Panc1 (cell line): ENCODE data around the gene FBXO24. TPM values are rescaled to one million over a fixed set of nuclear protein-coding genes. Genes with fewer than 3 reads are reported as not detected.
A peak's percentile ranks its signal among the peaks of the same experiment; 100 is the strongest.

ENCODE experiments used
- ATAC-seq: fragments of 200-7000 bp; cut with Tn5 transposase; 2 replicates; pipeline ENCODE4 v1.9.1; 2020; ENCODE audit warnings: mild to moderate bottlenecking, moderate library complexity
- BruUV-seq: library from RNA; stranded (reverse); fragments of 400-500 nt; replicated peaks from 2 replicates; lab custom pipeline; 2021; lab: Mats Ljungman, UMichigan
- CTCF ChIA-PET: fragments of 300-600 bp; sonication (Branson Sonifier 250); formaldehyde crosslinking; loops from one replicate; lab custom pipeline; 2022; ENCODE audit warnings: antibody characterized with exemption; lab: Charles Lee
- POLR2A ChIA-PET: fragments of 300-600 bp; sonication (Branson Sonifier 250); formaldehyde crosslinking; loops from one replicate; lab custom pipeline; 2022; ENCODE audit warnings: antibody characterized with exemption; lab: Charles Lee
- DNase-seq: peaks from one replicate; pipeline ENCODE4 v3.0.0-alpha.2; 2010; ENCODE audit warnings: low read depth, low spot score
- H3K27ac ChIP-seq: 2 replicates; pipeline ENCODE4 v1.5.1; 2011; ENCODE audit warnings: mild to moderate bottlenecking, low read length, inconsistent platforms
- H3K27me3 ChIP-seq: fragments of 200-500 bp; sonication (Bioruptor generic); 2 replicates; pipeline ENCODE4 v1.6.0; 2014; ENCODE audit warnings: low read length, inconsistent platforms; ENCODE audit not compliant: control insufficient read depth, insufficient read depth
- H3K36me3 ChIP-seq: fragments of 200-500 bp; sonication (Bioruptor generic); 2 replicates; pipeline ENCODE4 v1.5.1; 2014; ENCODE audit warnings: inconsistent platforms, mild to moderate bottlenecking, low read length, moderate library complexity; ENCODE audit not compliant: control insufficient read depth, insufficient read depth
- H3K4me1 ChIP-seq: 2 replicates; pipeline ENCODE4 v1.5.1; 2011; ENCODE audit warnings: inconsistent platforms, mild to moderate bottlenecking, low read length, moderate library complexity; ENCODE audit not compliant: control insufficient read depth, insufficient read depth
- H3K4me3 ChIP-seq, 2 experiments: 2 replicates each; pipeline ENCODE4 v1.5.1; 2011 to 2012; ENCODE audit warnings: low read depth in 2 of 2, low read length in 2 of 2, mild to moderate bottlenecking in 2 of 2, inconsistent platforms in 1 of 2, moderate library complexity in 1 of 2
- H3K9me3 ChIP-seq: fragments of 200-500 bp; sonication (Bioruptor generic); 2 replicates; pipeline ENCODE4 v1.5.1; 2014; ENCODE audit warnings: low read depth, mild to moderate bottlenecking, inconsistent platforms, low read length, moderate library complexity; ENCODE audit not compliant: control insufficient read depth, insufficient read depth
- CTCF ChIP-seq: fragments of 450-650 bp; IDR thresholded peaks from 2 replicates; pipeline ENCODE4 v1.5.1; 2017; ENCODE audit warnings: mild to moderate bottlenecking
- POLR2AphosphoS5 ChIP-seq: IDR thresholded peaks from 2 replicates; pipeline ENCODE4 v1.6.1; 2012; ENCODE audit warnings: mild to moderate bottlenecking, low read depth, low read length, moderate library complexity
- REST ChIP-seq, 2 experiments: IDR thresholded peaks; 2 replicates each; pipeline ENCODE4 v1.6.1; 2011 to 2012; ENCODE audit warnings: low read depth in 2 of 2, control low read depth in 1 of 2, low read length in 1 of 2, mild to moderate bottlenecking in 1 of 2, moderate library complexity in 1 of 2; ENCODE audit not compliant: insufficient read depth in 1 of 2
- SIN3A ChIP-seq: IDR thresholded peaks from 2 replicates; pipeline ENCODE4 v1.6.1; 2012; ENCODE audit warnings: low read depth, mild to moderate bottlenecking, low read length, moderate library complexity, borderline replicate concordance; ENCODE audit not compliant: insufficient read depth
- TCF7L2 ChIP-seq: IDR thresholded peaks from 2 replicates; pipeline ENCODE4 v1.6.1; 2011; ENCODE audit warnings: mild to moderate bottlenecking, low read depth, low read length, inconsistent platforms
- in situ Hi-C: cut with HindIII; loops from 2 replicates; pipeline ENCODE4 v1.10.0; 2016; ENCODE audit warnings: low sequenced_read_pairs, low pct_unique_long_range_greater_than_20kb
- intact Hi-C: fragments of 100-400 bp; cut with micrococcal nuclease; formaldehyde crosslinking; loops from one replicate; pipeline ENCODE4 v1.10.0; 2022; ENCODE audit not compliant: unreplicated experiment
- total RNA-seq: library from RNA; stranded (reverse); gene quantifications from one replicate; pipeline ENCODE4 v1.2.1, GENCODE V29; 2021; ENCODE audit not compliant: unreplicated experiment

FBXO24 gene
- total RNA-seq, 1 experiment from 2014 or later = 0.59 TPM

GRCh38 chr7:100546129-100546925 is 39.8 kb upstream of the FBXO24 start:
- DNase-seq (no peak), ATAC-seq (peak; percentile 57)
- no peaks in the 10 kb centered on the region for H3K27me3 ChIP-seq
- TF ChIP-seq POLR2AphosphoS5 (no peak), SIN3A (no peak), TCF7L2 (no peak), CTCF (no peak), REST (IDR thresholded peaks at IDR 0.05; ENCODE audit: insufficient read depth in 1 of 2, low read depth in 2 of 2, low read length in 1 of 2) (no peak)
- H3K27ac ChIP-seq = peak overlapping the region; percentile 98
- H3K4me3 ChIP-seq = peak overlapping the region in 1 of 2 experiments; percentile 34; a peak in 2 of 4 replicates
- POLR2A ChIA-PET = no interaction called here
- H3K9me3 ChIP-seq = no peaks in the 10 kb centered on the region
- no peaks in the 10 kb centered on the region for H3K36me3 ChIP-seq
- in situ Hi-C loops (no loop called here), intact Hi-C loops (no loop called here)
- H3K4me1 ChIP-seq = peaks cover 56% of the 10 kb centered on the region
- no TSS peak for BruUV-seq
- CTCF ChIA-PET = interaction anchor here (0.6 to 1.4 kb wide), 3 partner anchors 13 to 71 kb away, joined by 3 to 9 read pairs (median 4); no protein-coding TSS in a partner anchor

- no peaks in the 10 kb centered on the region for H3K36me3 ChIP-seq
- no peak for ATAC-seq
- no peaks in the 10 kb centered on the region for H3K27me3 ChIP-seq
- ChIA-PET POLR2A (no interaction called here), CTCF (interaction anchor here (1.4 kb wide), 1 partner anchor 13 kb away, joined by 9 read pairs; no protein-coding TSS in a partner anchor)
- no TSS peak for BruUV-seq
- intact Hi-C loops = no loop called here
- no peak for DNase-seq
- no peaks in the 10 kb centered on the region for H3K9me3 ChIP-seq
- in situ Hi-C loops = no loop called here
- H3K27ac ChIP-seq = peak overlapping the region; percentile 98
- peaks cover 52% of the 10 kb centered on the region for H3K4me1 ChIP-seq
- H3K4me3 ChIP-seq = 0 out of 4 replicates have a peak overlapping the region, but pooled peaks of 1 of the 2 experiments have one; percentile 1
- TF ChIP-seq TCF7L2 = no peak
- TF ChIP-seq POLR2AphosphoS5 = no peak
- TF ChIP-seq SIN3A = no peak
- no peak for TF ChIP-seq CTCF
- no peak for TF ChIP-seq REST (IDR thresholded peaks at IDR 0.05; ENCODE audit: insufficient read depth in 1 of 2, low read depth in 2 of 2, low read length in 1 of 2)
Measured at GRCh38 chr7:100546926-100547800, 39.0 kb upstream of the FBXO24 start.
